ENCODE results near the gene CEP85L.
A peak's percentile ranks its signal among the peaks of the same experiment; 100 is the strongest.

Gene CEP85L

GRCh38 chr6:118630067-118630466, 21.3 kb downstream of the CEP85L start:
- no peak overlapping the region for H3K4me3 ChIP-seq (ENCODE audit: low read depth, low read length)
- TF ChIP-seq, protein P1, sequence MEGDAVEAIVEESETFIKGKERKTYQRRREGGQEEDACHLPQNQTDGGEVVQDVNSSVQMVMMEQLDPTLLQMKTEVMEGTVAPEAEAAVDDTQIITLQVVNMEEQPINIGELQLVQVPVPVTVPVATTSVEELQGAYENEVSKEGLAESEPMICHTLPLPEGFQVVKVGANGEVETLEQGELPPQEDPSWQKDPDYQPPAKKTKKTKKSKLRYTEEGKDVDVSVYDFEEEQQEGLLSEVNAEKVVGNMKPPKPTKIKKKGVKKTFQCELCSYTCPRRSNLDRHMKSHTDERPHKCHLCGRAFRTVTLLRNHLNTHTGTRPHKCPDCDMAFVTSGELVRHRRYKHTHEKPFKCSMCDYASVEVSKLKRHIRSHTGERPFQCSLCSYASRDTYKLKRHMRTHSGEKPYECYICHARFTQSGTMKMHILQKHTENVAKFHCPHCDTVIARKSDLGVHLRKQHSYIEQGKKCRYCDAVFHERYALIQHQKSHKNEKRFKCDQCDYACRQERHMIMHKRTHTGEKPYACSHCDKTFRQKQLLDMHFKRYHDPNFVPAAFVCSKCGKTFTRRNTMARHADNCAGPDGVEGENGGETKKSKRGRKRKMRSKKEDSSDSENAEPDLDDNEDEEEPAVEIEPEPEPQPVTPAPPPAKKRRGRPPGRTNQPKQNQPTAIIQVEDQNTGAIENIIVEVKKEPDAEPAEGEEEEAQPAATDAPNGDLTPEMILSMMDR (IDR thresholded peaks at IDR 0.05; ENCODE audit: low read depth, low read length, missing control alignments): no peak
- no peak for DNase-seq (ENCODE audit: low read depth)

- TF ChIP-seq, protein P1 (IDR thresholded peaks at IDR 0.05; ENCODE audit: low read depth, low read length, missing control alignments): no peak
- no peak for DNase-seq (ENCODE audit: low read depth)
- H3K4me3 ChIP-seq (ENCODE audit: low read depth, low read length): no peak overlapping the region
These were observed 23.7 kb downstream of the CEP85L start for GRCh38 chr6:118627724-118628123.

DNA sequence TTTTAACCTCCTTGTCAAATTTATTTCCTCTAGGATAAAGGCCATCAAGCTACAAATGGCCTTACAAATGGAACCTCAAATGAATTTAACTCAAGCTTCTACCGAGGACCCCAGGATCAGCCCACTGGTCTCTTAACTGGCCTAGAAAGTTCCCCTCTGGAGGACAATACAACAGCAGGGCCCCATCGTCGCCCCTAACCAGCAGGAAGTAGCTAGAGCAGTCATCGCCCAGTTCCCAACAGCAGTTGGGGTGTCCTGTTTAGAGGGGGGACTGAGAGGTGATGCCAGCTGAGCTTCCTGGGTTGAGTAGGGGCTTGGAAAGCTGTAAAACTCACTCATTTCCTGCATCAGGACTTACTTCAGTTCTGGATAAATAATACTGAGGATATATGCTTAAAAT, 25.6 kb downstream of the CEP85L start:
- no peak overlapping the region for H3K4me3 ChIP-seq (ENCODE audit: low read depth, low read length)
- DNase-seq (ENCODE audit: low read depth): no peak

GRCh38 chr6:118621799-118622470, 29.5 kb downstream of the CEP85L start:
- DNase-seq (ENCODE audit: low read depth): no peak
- no peak overlapping the region for H3K4me3 ChIP-seq (ENCODE audit: low read depth, low read length)
- TF ChIP-seq, protein P1 (IDR thresholded peaks at IDR 0.05; ENCODE audit: low read depth, low read length, missing control alignments): no peak

More for the DNA sequence above, 25.6 kb downstream of the CEP85L start:
- TF ChIP-seq, protein P1 (IDR thresholded peaks at IDR 0.05; ENCODE audit: low read depth, low read length, missing control alignments): no peak

- no peak for DNase-seq (ENCODE audit: low read depth)
- TF ChIP-seq, protein P1 (IDR thresholded peaks at IDR 0.05; ENCODE audit: low read depth, low read length, missing control alignments): no peak
- H3K4me3 ChIP-seq (ENCODE audit: low read depth, low read length): no peak overlapping the region
These were observed 31.2 kb downstream of the CEP85L start for GRCh38 chr6:118620202-118620601.

- no peak overlapping the region for H3K4me3 ChIP-seq (ENCODE audit: low read depth, low read length)
- DNase-seq (ENCODE audit: low read depth): peak; percentile 16
- TF ChIP-seq, protein P1 (IDR thresholded peaks at IDR 0.05; ENCODE audit: low read depth, low read length, missing control alignments): peak; percentile 88
These were observed 32.6 kb downstream of the CEP85L start for GRCh38 chr6:118618676-118619377.
